ENCODE results near the gene NOLC1. TPM values are rescaled to one million over a fixed set of nuclear protein-coding genes. Genes with fewer than 3 reads are reported as not detected.

NOLC1 gene
- total RNA-seq, 1 experiment from 2014 or later, result 165 TPM

- TF ChIP-seq HMGXB4 (CRISPR knock-in tag; IDR thresholded peaks at IDR 0.05) (peak; percentile 93; the same call in 1 of the 2 replicates), ZNF232 (CRISPR knock-in tag; IDR thresholded peaks at IDR 0.05) (peak; percentile 40; the same call in 1 of the 2 replicates), E2F5 (CRISPR knock-in tag; IDR thresholded peaks at IDR 0.05) (peak; percentile 84)
Measured at GRCh38 chr10:102132563-102133372, 19.4 kb upstream of the NOLC1 start, which contains the start of gene PPRC1 (continued).

- POLR2A ChIA-PET, result no interaction called here
- TF ChIP-seq ZBTB43 (CRISPR knock-in tag; IDR thresholded peaks at IDR 0.05) (no peak), FOXP1 (CRISPR knock-in tag; IDR thresholded peaks at IDR 0.05; ENCODE audit: borderline replicate concordance) (peak; percentile 10; the same call in 1 of the 2 replicates), USF2 (CRISPR knock-in tag; IDR thresholded peaks at IDR 0.05) (peak; percentile 69; the same call in 1 of the 2 replicates), FOXJ3 (CRISPR knock-in tag; IDR thresholded peaks at IDR 0.05; ENCODE audit: borderline replicate concordance) (no peak), ZNF317 (CRISPR knock-in tag; IDR thresholded peaks at IDR 0.05; ENCODE audit: borderline replicate concordance, low read depth) (no peak), SMAD4 (CRISPR knock-in tag; IDR thresholded peaks at IDR 0.05) (no peak), MAX (CRISPR knock-in tag; IDR thresholded peaks at IDR 0.05) (0 out of 2 replicates have a peak, but pooled peaks have one; percentile 56), USF1 (CRISPR knock-in tag; IDR thresholded peaks at IDR 0.05) (peak; percentile 78), HMGXB4 (CRISPR knock-in tag; IDR thresholded peaks at IDR 0.05) (peak; percentile 61; the same call in 1 of the 2 replicates), ZNF423 (CRISPR knock-in tag; IDR thresholded peaks at IDR 0.05) (no peak), ATF3 (CRISPR knock-in tag; conservative IDR thresholded peaks at IDR 0.05) (no peak), SMAD3 (CRISPR knock-in tag; IDR thresholded peaks at IDR 0.05; ENCODE audit: borderline replicate concordance) (no peak)
- CTCF ChIA-PET, result no interaction called here
Measured at GRCh38 chr10:102133373-102134195, 18.6 kb upstream of the NOLC1 start.

More at GRCh38 chr10:102133373-102134195, 18.6 kb upstream of the NOLC1 start:
- Mint-ChIP-seq H3K27ac (peak overlapping the region; percentile 98), H3K9me3 (no peaks in the 10 kb centered on the region), H3K27me3 (ENCODE audit: low read depth) (peaks cover 4% of the 10 kb centered on the region; the same call in 1 of the 2 replicates), H3K4me1 (peaks cover 22% of the 10 kb centered on the region), H3K36me3 (peaks cover 18% of the 10 kb centered on the region), H3K4me3 (peak overlapping the region; percentile 89)
- peak; percentile 3; the same call in 1 of the 2 replicates for ATAC-seq
- peak; percentile 53 for DNase-seq (ENCODE audit: low spot score)
